M059J (cell line): ENCODE measurements around the gene SLC7A6OS. TPM values are rescaled to one million over a fixed set of nuclear protein-coding genes. Genes with fewer than 3 reads are reported as not detected.

Experiments
- DNase-seq: peaks from one replicate; pipeline ENCODE4 v3.0.0-alpha.2; 2012; ENCODE audit warnings: low read depth
- total RNA-seq: library from RNA; depleted of rRNA; stranded (reverse); fragments of >200 nt; shearing (Covaris generic); gene quantifications from 2 replicates; pipeline ENCODE4 v1.2.3, GENCODE V29; 2014; rRNA removed

The SLC7A6OS gene
- total RNA-seq, 1 experiment from 2014 or later = 13.2 TPM

DNA sequence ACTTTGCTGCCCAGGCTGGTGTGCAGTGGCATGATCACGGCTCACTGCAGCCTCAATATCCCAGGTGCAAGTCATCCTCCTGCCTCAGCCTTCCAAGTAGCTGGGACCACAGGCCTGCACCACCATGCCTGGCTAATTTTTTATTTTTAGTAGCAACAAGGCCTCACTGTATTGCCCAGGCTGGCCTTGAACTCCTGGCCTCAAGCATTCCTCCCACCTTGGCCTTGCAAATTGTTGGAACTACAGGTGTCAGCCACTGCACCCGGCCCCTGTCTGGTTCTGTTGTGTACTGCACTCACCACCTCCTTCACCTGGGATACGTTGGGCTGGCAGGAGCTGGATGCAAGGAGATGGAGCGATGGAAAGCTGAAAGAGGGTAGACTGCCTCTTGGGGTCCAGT is 57.0 kb downstream of the SLC7A6OS start:
- DNase-seq = no peak

DNA sequence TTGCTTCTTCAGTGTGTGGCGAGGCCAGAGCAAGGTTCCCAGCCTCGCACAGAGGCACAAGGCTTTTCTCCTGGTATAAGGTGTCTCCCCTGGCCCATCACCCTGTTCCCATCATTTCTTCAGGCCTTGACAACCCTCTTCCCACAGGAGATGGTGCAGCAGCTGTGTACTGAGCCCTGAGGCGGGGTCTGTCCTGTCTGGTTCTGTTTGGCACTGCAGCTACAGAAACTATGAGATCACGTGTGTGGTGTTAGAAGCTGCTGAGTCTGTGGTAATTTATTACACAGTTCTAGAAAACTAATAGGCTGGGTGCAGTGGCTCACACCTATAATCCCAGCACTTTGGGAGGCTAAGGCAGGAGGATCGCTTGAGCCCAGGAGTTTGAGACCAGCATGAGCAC is 58.4 kb downstream of the SLC7A6OS start:
- no peak for DNase-seq

DNA sequence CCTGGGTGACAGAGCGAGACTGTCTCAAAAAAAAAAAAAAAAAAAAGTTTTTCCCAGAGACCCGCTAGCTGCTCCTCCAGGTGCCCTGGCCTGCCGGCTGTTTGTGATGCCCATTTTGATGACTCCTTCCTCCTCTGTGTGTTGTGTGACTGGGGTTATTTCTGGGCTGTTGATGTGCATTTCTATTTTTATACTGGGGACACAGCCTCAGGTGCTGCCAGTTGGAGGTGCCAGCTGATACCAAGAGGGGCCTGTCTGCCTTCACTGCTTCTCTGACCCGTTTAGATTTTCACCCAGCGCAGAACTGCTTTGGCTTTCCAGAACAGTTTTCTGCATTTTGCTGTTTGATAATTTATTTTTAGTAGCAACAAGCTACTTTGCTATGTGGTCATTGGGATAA is 58.9 kb downstream of the SLC7A6OS start:
- DNase-seq = no peak

DNA sequence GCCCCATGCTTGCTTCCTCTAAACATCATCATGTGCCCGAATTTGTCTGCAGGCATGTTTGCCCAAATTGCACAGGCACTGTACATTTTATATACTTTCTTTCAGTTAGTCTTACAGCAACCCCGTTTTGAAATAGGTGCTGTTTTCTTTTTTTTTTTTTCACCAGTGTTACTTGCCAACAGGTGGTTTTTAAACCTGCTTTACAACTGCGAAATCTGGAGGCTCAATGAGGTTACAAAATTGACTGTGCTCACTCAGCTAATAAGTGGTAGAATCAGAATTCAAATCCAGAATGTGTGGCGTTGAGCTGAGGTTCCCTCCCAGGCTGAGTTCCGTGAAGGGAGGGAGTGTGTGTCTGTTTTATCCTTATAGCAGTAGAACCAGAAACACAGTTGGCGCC is 59.8 kb downstream of the SLC7A6OS start:
- DNase-seq = no peak

DNA sequence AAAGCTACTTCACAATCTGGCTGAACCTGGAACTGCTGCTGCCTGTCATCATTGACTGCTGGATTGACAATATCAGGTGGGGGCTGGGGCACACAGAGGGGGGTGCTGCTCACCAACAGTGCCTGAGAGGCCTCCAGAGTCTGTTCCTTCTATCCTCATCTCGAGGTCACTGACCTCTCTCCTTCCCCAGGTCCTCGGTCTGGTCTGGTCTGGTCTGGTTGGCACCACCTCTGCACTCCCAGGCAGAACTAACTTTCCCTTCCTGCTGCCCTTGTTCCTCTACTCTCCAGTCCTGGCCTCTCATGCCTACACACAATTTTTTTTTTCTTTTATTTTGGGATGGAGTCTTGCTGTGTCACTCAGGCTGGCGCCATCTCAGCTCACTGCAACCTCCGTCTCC is 61.4 kb downstream of the SLC7A6OS start:
- DNase-seq = no peak

Other genes with a start within 250 kb of the SLC7A6OS start
- 24.9 and 31.9 TPM in 2 replicates for gene NFATC3, start 225.6 kb downstream of the SLC7A6OS start, total RNA-seq
- not detected in 2 replicates for gene ESRP2, start 74.8 kb downstream of the SLC7A6OS start, total RNA-seq
- 26.2 and 36.6 TPM in 2 replicates for gene PLA2G15, start 65.6 kb downstream of the SLC7A6OS start, total RNA-seq
- 12.1 and 26.1 TPM in 2 replicates for gene SLC7A6, start 46.4 kb downstream of the SLC7A6OS start, total RNA-seq
- gene PRMT7, start 73 bp upstream of the SLC7A6OS start, total RNA-seq = 34.4 and 44.2 TPM in 2 replicates
- gene SMPD3, start 137.6 kb upstream of the SLC7A6OS start, total RNA-seq = 0.25 TPM in 1 of 2 replicates, not detected in the other
- gene ZFP90, start 228.3 kb upstream of the SLC7A6OS start, total RNA-seq = 20.5 and 22.0 TPM in 2 replicates